ENCODE data around the gene MINAR2.
A peak's percentile ranks its signal among the peaks of the same experiment; 100 is the strongest.

The MINAR2 gene

DNA sequence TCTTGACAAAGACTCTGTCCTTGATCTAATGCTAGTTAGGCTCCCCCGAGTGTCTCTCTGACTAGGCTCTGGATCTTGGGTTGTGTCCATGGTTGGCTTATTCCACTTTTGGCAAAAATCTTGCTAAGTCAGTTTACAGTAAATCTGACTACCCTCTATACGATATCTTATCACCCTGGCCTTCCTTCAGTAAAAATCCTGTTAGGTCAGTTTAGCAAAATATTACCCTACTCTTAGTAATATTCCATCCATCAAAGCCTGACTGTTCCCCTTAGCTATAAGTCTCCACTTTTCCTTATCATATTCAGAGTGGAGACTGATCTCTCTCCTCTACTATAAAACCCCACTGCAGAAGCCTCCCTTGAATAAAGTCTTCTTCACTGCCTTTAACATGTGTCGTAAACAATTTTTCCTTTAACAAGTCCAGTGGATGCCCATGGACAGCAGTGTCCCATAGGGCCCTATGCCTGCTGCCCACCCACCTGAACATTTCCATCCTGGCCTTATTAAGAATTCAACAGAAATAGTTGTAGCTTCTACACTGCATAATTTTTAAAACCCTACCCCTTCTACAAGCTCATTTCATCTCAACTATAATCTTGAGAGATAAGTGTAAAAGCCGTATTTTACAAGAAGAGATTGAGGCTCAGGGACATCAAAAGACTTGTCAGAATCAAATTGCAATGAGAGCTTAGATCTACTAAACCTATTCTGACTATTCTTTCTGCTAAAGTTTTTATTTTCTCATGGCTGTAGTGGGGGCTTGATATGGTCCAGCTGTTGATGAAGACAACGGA is 22.3 kb downstream of the MINAR2 start:
- TF ChIP-seq, protein P1, sequence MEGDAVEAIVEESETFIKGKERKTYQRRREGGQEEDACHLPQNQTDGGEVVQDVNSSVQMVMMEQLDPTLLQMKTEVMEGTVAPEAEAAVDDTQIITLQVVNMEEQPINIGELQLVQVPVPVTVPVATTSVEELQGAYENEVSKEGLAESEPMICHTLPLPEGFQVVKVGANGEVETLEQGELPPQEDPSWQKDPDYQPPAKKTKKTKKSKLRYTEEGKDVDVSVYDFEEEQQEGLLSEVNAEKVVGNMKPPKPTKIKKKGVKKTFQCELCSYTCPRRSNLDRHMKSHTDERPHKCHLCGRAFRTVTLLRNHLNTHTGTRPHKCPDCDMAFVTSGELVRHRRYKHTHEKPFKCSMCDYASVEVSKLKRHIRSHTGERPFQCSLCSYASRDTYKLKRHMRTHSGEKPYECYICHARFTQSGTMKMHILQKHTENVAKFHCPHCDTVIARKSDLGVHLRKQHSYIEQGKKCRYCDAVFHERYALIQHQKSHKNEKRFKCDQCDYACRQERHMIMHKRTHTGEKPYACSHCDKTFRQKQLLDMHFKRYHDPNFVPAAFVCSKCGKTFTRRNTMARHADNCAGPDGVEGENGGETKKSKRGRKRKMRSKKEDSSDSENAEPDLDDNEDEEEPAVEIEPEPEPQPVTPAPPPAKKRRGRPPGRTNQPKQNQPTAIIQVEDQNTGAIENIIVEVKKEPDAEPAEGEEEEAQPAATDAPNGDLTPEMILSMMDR (conservative IDR thresholded peaks at IDR 0.05; ENCODE audit: low read length), result no peak
- DNase-seq (ENCODE audit: low read depth), result no peak
- H3K4me3 ChIP-seq (ENCODE audit: low read length), result no peak overlapping the region

DNA sequence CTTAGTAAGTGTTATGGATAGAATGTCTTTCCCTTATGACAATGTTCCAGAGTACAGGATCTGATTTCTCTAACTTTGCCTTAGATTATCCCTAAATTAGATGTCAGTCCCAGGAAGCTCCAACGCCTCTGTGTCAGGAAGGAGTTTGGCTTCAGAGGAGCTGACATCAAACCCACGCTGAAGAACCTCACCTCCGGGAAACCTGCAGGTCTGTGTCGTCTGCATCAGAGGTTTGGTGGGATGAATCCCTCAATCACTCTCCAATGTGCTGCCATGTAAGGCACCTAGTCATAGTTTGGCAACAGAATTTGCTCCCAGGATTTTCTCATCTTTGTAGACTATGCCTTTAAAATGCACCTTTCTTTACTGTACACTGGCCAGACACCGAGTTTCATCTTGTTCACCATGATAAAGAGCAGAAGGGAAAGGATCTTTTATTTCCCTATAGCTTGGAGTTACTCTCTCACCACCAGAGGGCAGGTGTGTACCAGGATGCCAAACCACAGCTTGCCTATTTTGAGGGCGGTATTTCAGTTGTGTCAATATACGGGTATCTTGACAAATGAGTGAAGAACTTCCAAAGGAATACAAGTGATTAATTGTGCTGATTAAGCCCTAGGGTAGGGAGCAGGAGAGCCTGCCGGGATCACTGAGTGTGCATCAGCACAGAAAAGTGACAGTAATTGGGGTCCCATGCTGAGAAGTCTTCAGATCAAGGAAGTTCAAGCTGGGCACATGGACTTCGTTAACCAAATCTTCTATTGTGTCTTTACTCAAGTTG is 23.4 kb downstream of the MINAR2 start:
- DNase-seq (ENCODE audit: low read depth), result peak; percentile 38
- H3K4me3 ChIP-seq (ENCODE audit: low read length), result no peak overlapping the region
- TF ChIP-seq, protein P1 (conservative IDR thresholded peaks at IDR 0.05; ENCODE audit: low read length), result peak; percentile 77

DNA sequence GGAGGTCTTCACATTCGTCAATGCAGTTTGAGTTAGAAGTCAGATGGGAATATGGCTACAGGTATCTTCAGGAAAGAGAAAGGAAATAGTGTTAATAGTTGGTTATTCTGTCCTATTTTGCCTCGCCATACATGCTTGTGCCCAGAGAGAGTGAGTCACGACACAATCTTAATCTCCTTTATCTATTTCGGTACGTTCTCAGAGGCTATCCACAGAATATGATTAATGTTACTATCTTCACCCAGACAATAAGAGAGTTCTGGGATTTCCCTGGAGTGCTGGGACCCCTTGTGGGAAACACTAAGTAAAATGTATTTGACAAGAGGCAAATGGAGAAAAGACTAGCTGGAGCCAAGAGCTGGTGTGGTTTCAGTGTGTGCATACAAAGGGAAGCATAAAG is 25.5 kb downstream of the MINAR2 start:
- H3K4me3 ChIP-seq (ENCODE audit: low read length), result no peak overlapping the region
- TF ChIP-seq, protein P1 (conservative IDR thresholded peaks at IDR 0.05; ENCODE audit: low read length), result no peak
- DNase-seq (ENCODE audit: low read depth), result no peak

DNA sequence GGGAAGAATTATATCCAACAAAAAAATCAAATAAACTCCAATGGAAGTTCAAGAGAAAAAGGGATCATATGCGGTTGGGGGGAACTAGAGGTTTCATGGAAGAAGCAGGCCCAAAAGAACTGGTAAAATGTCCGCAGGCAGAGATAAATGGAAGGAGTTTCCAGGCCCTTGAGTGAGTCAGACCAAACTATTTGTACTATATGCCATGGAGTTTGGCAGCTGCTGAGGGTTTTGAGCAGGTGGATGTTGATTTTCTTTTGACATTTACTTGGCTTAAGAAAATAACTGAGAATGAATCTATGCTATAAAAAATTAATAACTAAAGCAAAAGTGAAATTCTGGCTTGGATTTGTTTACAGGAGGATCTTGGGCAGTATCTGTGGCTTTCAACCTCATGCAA is 33.7 kb downstream of the MINAR2 start:
- no peak for DNase-seq (ENCODE audit: low read depth)
- H3K4me3 ChIP-seq (ENCODE audit: low read length), result no peak overlapping the region
- TF ChIP-seq, protein P1 (conservative IDR thresholded peaks at IDR 0.05; ENCODE audit: low read length), result no peak

DNA sequence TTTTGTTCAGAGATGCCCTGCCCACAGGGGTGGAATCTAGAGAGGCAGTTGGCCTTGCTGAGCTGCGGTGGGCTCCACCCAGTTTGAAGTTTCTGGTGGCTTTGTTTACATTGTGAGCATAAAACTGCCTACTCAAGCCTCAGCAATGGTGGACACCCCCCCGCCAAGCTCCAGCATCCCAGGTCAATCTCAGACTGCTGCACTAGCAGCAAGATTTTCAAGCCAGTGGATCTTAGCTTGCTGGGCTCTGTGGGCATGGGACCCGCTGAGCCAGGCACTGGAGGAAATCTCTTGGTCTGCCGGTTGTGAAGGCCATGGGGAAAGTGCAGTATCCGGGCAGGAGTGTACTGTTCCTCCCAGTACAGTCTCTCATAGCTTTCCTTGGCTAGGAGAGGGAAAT is 55.5 kb downstream of the MINAR2 start:
- no peak overlapping the region for H3K4me3 ChIP-seq (ENCODE audit: low read length)
- no peak for DNase-seq (ENCODE audit: low read depth)
- TF ChIP-seq, protein P1 (conservative IDR thresholded peaks at IDR 0.05; ENCODE audit: low read length), result no peak

DNA sequence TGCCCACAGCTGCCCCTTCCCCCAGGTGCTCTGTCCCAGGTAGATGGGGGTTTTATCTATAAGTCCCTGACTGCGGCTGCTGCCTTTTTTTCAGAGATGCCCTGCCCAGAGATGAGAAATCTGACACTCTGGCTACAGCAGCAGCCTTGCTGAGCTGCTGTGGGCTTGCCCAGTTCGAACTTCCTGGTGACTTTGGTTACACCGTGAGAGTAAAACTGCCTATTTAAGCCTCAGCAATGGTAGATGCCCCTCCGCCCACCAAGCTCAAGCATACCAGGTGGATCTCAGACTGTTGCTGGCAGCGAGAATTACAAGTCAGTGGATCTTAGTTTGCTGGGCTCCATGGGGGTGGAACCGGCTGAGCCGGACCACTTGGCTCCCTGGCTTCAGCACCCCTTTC is 56.8 kb downstream of the MINAR2 start:
- TF ChIP-seq, protein P1 (conservative IDR thresholded peaks at IDR 0.05; ENCODE audit: low read length), result no peak

More for the DNA sequence above, 56.8 kb downstream of the MINAR2 start:
- no peak overlapping the region for H3K4me3 ChIP-seq (ENCODE audit: low read length)
- no peak for DNase-seq (ENCODE audit: low read depth)
